Smooth muscle cell of the brain vasculature (primary cell): ENCODE data around the gene GABBR2.

Experiments
- DNase-seq: peaks from one replicate; pipeline ENCODE4 v3.0.0-alpha.2; 2012; ENCODE audit warnings: low read depth, low spot score

Gene GABBR2

DNA sequence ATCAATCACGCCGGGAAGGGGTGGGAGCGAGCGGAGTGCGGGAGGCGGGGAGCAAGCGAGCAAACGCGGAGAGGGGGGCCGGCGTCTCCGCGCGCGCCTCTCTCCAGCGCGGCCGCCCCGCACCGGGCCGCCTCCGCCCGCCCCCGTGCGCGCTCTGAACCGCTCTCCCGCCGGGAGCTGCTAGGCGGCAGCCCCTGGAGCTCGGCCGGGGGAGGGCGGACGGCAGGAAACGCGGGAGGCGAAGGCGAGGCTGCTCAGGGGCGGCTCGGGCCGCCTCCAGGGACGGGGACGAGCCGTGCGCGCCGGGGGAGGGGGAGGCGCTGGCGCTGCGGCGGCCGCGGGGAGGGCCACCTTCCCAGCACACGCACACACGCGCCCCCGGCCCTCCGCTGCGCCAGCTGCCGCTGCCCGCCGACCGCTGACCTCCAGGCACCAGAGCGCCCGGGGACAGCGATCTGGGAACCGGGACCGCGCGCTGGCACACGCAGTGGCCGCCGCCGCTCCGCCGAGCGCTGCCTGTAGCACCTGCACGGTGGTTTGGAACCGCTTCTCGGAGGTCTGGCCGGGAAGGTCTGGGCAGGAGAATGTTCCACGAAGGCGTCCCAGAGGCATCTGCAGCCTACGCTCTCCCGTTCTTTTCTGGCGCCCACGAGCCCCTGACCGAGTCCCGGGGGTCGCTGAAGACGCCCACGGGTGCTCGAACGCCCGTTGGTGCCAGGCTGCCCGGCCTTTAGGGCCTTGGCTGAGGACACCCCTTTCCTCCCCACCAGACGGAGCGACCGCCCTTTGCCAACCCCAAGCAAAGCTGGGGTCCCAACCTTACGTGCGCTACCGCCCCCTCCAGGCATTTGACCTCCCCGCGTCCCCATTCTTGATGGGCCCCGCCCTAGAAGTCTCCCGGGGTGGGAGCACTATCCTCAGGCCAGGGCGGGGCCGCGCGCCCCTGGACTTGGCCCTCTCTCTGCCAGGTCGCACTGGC is at the start of gene GABBR2:
TSS of gene GABBR2 (minus strand) at position 3 of the 979 bp plus-strand sequence. CDS start 198 bp downstream, outside the sequence.
- no peak for DNase-seq

GRCh38 chr9:98755006-98755618 is 46.4 kb upstream of the GABBR2 start:
- no peak for DNase-seq

DNA sequence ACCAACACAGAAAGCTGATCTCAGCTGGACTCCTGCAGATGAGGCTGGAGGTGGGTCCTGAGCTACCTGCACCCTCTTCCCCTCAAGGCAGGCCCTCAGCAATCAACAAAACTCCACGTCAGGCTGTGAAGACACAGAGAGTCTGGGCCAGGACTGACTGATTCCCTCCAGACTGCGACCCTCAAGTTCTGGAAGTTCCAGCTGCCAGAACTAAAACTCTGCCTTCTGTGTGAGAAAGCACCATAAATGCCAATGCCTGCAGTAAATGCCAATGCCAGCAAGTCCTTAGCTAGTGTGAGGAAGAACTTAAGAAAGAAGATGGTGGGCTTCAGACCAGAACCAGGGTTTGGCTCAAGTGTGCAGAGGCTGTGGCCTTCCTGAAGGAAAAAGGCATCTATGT is 42.5 kb upstream of the GABBR2 start:
- DNase-seq: no peak

DNA sequence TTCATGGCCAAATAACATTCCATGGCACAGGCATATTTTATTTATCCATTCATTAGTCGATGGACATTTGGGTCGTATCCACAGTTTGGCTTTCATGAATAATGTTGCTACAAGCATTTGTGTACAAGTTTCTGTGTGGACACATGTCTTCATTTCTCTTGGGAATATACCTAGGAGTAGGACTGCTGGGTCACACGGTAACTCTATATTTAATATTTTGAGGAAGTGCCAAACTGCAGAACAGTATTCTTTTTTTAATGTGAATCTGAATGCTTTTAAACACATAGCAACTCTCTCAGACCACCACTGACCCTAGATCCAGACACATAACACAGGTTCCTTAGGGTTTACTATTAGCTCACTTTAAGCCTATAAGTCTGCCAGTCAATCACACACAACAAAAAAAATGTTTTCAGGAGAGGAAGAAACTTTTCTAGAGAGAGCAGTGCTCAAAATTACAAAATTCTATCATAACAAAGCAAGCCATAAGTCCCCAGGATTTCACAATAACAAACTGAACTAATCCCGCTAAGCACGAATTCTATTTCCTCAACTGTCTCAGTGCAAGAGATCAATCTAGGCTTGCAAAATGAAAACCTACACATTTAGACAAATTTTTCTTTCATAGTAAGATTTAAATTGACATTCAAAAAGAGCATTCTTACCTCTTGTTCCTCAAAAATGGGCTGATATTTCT is 41.8 kb upstream of the GABBR2 start:
- DNase-seq: no peak

GRCh38 chr9:98747476-98747875 is 38.7 kb upstream of the GABBR2 start:
- no peak for DNase-seq

- no peak for DNase-seq
These were observed 36.7 kb upstream of the GABBR2 start for GRCh38 chr9:98745470-98745869.

DNA sequence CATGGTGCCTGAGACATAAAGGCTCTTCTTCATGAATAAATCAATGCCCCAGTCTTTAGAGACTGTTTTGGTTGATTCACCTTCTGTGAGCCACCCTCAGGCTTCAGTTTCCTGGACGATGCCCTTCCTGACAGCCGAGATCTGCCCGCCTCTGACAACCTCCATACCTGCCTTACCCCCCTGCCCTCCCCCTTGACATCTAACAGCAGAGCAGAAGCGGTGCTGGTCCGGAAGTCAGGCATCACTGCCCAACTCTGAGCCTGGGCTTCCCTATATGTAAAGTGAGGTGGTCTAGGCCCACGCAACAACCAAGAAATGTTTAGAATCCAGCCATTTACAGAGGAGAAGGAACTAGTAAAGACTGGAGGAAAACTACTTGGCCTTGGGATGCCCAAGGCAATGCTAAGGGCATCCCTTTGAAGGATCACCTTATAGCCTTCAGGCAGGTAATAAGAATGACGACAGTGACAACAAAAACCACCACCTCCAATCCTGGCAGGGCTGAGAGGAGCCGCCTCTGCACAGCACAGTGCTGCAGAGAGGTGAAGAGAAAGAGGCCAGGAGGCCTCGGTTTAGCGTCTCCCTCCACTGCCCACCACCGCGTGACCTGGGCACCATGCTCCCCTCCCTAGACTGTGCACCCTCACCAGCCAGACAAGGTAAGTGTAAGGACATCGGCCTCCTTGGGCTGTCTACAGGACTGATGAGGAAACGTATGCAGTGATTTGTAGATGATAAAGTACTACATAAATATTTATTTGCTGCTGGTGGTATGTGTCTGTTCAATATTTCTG is 35.3 kb upstream of the GABBR2 start:
- DNase-seq: no peak

- no peak for DNase-seq
These were observed 34.6 kb upstream of the GABBR2 start for GRCh38 chr9:98743329-98743728.

GRCh38 chr9:98742325-98743280 is 33.9 kb upstream of the GABBR2 start:
- no peak for DNase-seq

DNA sequence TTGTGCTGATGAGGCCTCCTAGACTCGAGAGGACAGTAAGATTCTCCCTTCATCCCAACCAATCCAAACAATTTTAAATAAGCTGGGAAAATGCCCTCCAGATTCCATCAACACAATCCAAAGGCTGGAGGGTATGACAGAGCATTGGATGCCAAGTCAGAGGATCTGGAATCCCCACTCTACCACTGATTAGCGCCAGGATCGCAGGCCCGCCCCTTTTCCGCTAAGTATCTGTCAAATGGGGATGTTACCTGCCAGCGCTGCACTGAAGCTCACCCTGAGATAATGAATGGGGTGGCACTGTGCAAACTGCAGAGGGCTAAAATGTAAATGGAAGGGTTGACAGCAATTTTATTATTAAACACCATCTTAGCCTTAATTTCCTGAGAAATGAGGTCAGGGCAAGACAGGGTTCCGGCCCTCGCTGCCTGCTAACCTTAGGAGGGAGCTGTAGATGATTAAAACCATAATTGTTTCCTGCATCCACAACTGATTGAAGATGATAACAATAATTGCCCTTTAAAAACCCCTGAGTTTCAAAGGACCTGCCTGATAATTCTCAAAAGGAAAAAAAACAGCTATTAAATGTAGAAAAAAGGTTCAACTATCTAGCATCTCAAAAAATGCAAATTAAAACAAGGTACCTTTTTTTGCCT is 31.6 kb upstream of the GABBR2 start:
- no peak for DNase-seq

DNA sequence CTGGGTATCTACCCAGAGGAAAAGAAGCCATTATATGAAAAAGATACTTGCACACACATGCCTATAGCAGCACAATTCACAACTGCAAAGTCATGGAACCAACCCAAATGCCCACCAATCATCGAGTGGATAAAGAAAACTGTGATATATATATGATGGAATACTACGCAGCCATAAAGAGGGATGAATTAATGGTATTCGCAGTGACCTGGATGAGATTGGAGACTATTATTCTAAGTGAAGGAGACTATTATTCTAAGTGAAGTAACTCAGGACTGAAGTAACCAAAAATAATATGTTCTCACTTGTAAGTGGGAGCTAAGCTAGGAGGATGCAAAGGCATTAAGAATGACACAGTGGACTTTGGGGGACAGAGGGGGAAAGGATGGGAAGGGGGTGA is 30.0 kb upstream of the GABBR2 start:
- no peak for DNase-seq

GRCh38 chr9:98736226-98736625 is 27.5 kb upstream of the GABBR2 start:
- no peak for DNase-seq

DNA sequence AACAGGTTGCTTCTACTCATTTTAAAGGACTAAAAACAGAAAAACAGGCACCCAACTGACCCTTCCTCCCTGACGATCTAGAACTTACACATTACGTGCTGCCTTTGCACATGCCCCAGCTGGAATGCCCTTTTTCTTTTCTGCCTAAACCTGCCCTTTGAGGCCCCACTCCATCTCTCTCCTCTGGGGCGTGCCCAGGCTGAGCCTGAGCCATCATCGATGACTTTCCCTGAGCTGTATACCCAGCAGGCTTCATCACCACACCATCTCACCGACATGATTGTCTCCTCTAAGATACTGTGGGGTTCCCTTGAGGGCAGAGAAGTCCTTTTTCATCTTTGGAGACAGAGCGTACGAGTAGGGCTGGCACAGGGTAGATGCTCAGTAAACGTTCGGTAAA is 24.1 kb upstream of the GABBR2 start:
- DNase-seq: no peak

DNA sequence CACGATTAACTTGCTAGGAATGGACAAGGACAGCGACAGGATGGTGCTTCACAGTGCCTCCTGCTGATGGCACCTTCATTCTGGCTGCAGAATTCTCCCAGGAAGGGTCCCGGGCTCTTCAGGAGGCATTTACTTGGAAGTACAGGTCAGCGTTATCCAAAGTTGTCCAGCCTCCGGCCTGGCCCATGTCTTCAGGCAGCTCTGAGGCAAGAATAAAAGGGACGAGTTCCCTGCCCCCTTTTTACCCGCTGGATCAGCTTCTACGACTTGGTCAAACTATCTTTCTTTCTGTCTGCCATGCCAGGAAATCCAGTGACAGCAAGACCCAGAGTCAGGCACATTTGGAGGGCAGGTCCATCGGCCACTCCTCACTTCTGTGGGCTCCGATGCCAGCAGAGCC is 23.4 kb upstream of the GABBR2 start:
- DNase-seq: no peak

GRCh38 chr9:98730871-98731270 is 22.1 kb upstream of the GABBR2 start:
- DNase-seq: no peak

- DNase-seq: no peak
These were observed 19.8 kb upstream of the GABBR2 start for GRCh38 chr9:98728500-98728899.

- DNase-seq: no peak
These were observed 18.7 kb upstream of the GABBR2 start for GRCh38 chr9:98727428-98727827.

- DNase-seq: no peak
These were observed 18.0 kb upstream of the GABBR2 start for GRCh38 chr9:98726735-98727134.

DNA sequence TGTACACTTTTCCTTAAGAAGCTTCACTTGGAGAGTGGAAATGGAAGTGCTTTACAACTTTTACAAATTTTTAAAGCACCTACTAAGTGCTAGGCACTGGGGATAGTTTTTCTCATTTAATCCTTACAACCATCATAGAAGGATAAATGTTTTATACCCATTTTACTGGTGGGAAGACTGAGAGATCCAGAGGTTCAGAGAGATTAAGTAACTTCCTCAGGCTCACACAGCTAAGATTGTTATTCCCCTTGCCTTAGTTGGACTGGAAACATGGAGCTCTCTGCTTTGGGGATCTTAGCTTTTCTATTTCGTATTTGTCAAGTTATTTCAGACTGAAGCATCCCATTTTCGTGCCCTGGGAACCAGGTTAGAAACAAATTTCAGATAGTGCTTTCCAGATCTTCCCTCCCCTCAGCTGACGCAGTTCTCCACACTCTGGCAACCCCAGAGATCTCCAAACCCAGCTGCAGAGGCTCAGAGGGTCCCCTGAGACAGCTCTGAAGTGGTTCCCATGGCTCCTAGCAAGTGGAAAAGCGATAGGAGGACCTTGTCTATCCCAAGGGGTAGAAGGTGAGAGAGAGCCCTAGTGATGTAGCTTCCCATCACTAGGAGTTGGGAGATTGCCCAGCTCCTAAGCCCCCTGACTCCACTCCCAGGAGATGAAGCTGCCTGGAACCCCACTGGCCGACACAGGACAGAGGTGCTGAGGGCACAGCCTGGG is 16.2 kb upstream of the GABBR2 start:
- DNase-seq: no peak
